IMR-90 (cell line): ENCODE results near the gene TGM2. TPM values are rescaled to one million over a fixed set of nuclear protein-coding genes. Genes with fewer than 3 reads are reported as not detected.
A peak's percentile ranks its signal among the peaks of the same experiment; 100 is the strongest.

Experiments used
- ATAC-seq: fragments of 200-7000 bp; cut with Tn5 transposase; 2 replicates; pipeline ENCODE4 v1.9.1; 2020; ENCODE audit warnings: low read depth, mild to moderate bottlenecking, moderate library complexity
- BruUV-seq: library from RNA; stranded (reverse); fragments of 400-500 nt; replicated peaks from 2 replicates; lab custom pipeline; 2021; lab: Mats Ljungman, UMichigan
- CTCF ChIA-PET: fragments of 300-600 bp; formaldehyde crosslinking; extraction: SDS; loops from one replicate; lab custom pipeline; 2021; ENCODE audit warnings: antibody characterized with exemption; lab: Yijun Ruan, JAX
- POLR2A ChIA-PET: fragments of 300-600 bp; sonication (Branson Sonifier 250); formaldehyde crosslinking; loops from one replicate; lab custom pipeline; 2022; ENCODE audit warnings: antibody characterized with exemption; ENCODE audit not compliant: unreplicated experiment; lab: Charles Lee
- DNase-seq: peaks from one replicate; pipeline ENCODE4 v3.0.0; 2013
- H2AFZ ChIP-seq: replicated peaks from 2 replicates; pipeline ENCODE3; 2013; ENCODE audit warnings: low read length, mild to moderate bottlenecking; ENCODE audit not compliant: poor library complexity
- H2AK5ac ChIP-seq: 2 replicates; pipeline ENCODE4 v1.6.1; 2013; ENCODE audit warnings: low read depth, low read length, inconsistent platforms
- H2AK9ac ChIP-seq: replicated peaks from 2 replicates; pipeline ENCODE3; 2013; ENCODE audit warnings: mild to moderate bottlenecking, low read depth, low read length, moderate library complexity; ENCODE audit not compliant: poor library complexity
- H2BK120ac ChIP-seq: 2 replicates; pipeline ENCODE4 v1.6.1; 2013; ENCODE audit warnings: low read depth, low read length, inconsistent platforms
- H2BK15ac ChIP-seq: 3 replicates; pipeline ENCODE4 v1.6.1; 2013; ENCODE audit warnings: low read depth, low read length, inconsistent platforms
- H2BK20ac ChIP-seq: 2 replicates; pipeline ENCODE4 v1.6.1; 2013; ENCODE audit warnings: low read depth, mild to moderate bottlenecking, inconsistent platforms, low read length, moderate library complexity
- H2BK5ac ChIP-seq: 2 replicates; pipeline ENCODE4 v1.6.1; 2013; ENCODE audit warnings: mild to moderate bottlenecking, low read depth, low read length, inconsistent platforms; ENCODE audit not compliant: poor library complexity, severe bottlenecking
- H3K14ac ChIP-seq: replicated peaks from 2 replicates; pipeline ENCODE4 v1.6.1; 2013; ENCODE audit warnings: low read depth, low read length, inconsistent platforms
- H3K18ac ChIP-seq: 2 replicates; pipeline ENCODE4 v1.6.1; 2013; ENCODE audit warnings: low read depth, low read length, control low read depth
- H3K23ac ChIP-seq: 2 replicates; pipeline ENCODE4 v1.6.1; 2013; ENCODE audit warnings: low read depth, low read length, inconsistent platforms
- H3K27ac ChIP-seq: 2 replicates; pipeline ENCODE4 v1.5.1; 2013; ENCODE audit warnings: mild to moderate bottlenecking, control low read depth, low read length; ENCODE audit not compliant: insufficient read depth
- H3K27me3 ChIP-seq: 2 replicates; pipeline ENCODE4 v1.6.1; 2013; ENCODE audit warnings: low read length; ENCODE audit not compliant: control insufficient read depth, insufficient read depth
- H3K36me3 ChIP-seq: 2 replicates; pipeline ENCODE4 v1.6.1; 2013; ENCODE audit warnings: low read length, mixed read lengths; ENCODE audit not compliant: control insufficient read depth, insufficient read depth
- H3K4ac ChIP-seq: 2 replicates; pipeline ENCODE4 v1.6.1; 2013; ENCODE audit warnings: low read depth, low read length, inconsistent platforms
- H3K4me1 ChIP-seq: 2 replicates; pipeline ENCODE4 v1.6.1; 2013; ENCODE audit warnings: low read length, mixed read lengths; ENCODE audit not compliant: control insufficient read depth, insufficient read depth
- H3K4me2 ChIP-seq: 2 replicates; pipeline ENCODE4 v1.6.1; 2013; ENCODE audit warnings: low read depth, mild to moderate bottlenecking, control low read depth, low read length, moderate library complexity
- H3K4me3 ChIP-seq: 2 replicates; pipeline ENCODE4 v1.5.1; 2013; ENCODE audit warnings: low read depth, mild to moderate bottlenecking, control low read depth, low read length, moderate library complexity; ENCODE audit not compliant: insufficient read depth
- H3K56ac ChIP-seq: 2 replicates; pipeline ENCODE4 v1.6.1; 2013; ENCODE audit warnings: low read length, inconsistent platforms; ENCODE audit not compliant: insufficient read depth; ENCODE audit errors: extremely low read depth
- H3K79me1 ChIP-seq, 2 experiments: 2 replicates each; pipeline ENCODE4 v1.6.1; 2013; ENCODE audit warnings: low read length in 2 of 2, inconsistent platforms in 1 of 2, low read depth in 1 of 2
- H3K9ac ChIP-seq: 2 replicates; pipeline ENCODE4 v1.6.1; 2013; ENCODE audit warnings: low read depth, low read length, control low read depth
- H3K9me1 ChIP-seq: 2 replicates; pipeline ENCODE4 v1.6.1; 2013; ENCODE audit warnings: low read length, inconsistent platforms; ENCODE audit not compliant: insufficient read depth
- H3K9me3 ChIP-seq: 2 replicates; pipeline ENCODE4 v1.6.1; 2013; ENCODE audit warnings: low read length; ENCODE audit not compliant: control insufficient read depth, insufficient read depth
- H4K20me1 ChIP-seq: 2 replicates; pipeline ENCODE4 v1.6.1; 2013; ENCODE audit warnings: low read length, inconsistent platforms; ENCODE audit not compliant: insufficient read depth
- H4K5ac ChIP-seq: 2 replicates; pipeline ENCODE4 v1.6.1; 2013; ENCODE audit warnings: mild to moderate bottlenecking, low read depth, low read length, control low read depth
- H4K8ac ChIP-seq, 2 experiments: 2 replicates each; pipeline ENCODE4 v1.6.1; 2013; ENCODE audit warnings: low read depth in 2 of 2, low read length in 2 of 2, control low read depth in 1 of 2, inconsistent platforms in 1 of 2
- H4K91ac ChIP-seq: 2 replicates; pipeline ENCODE4 v1.6.1; 2013; ENCODE audit warnings: low read depth, low read length, inconsistent platforms; ENCODE audit not compliant: insufficient read depth
- BHLHE40 ChIP-seq: fragments of 150-350 bp; IDR thresholded peaks from 2 replicates; pipeline ENCODE4 v1.6.1; 2016; ENCODE audit warnings: mild to moderate bottlenecking, low read depth, low read length
- CEBPB ChIP-seq: IDR thresholded peaks from 2 replicates; pipeline ENCODE4 v1.6.1; 2012; ENCODE audit warnings: low read depth, low read length, improper control_type of control experiment
- CHD1 ChIP-seq: IDR thresholded peaks from 2 replicates; pipeline ENCODE4 v1.6.1; 2012; ENCODE audit warnings: low read depth, low read length, improper control_type of control experiment
- CTCF ChIP-seq: conservative IDR thresholded peaks from 2 replicates; pipeline ENCODE4 v1.5.1; 2012; ENCODE audit warnings: mild to moderate bottlenecking, low read depth, low read length, improper control_type of control experiment
- MAFK ChIP-seq: IDR thresholded peaks from 2 replicates; pipeline ENCODE4 v1.6.1; 2012; ENCODE audit warnings: low read depth, low read length, improper control_type of control experiment
- MAZ ChIP-seq: IDR thresholded peaks from 2 replicates; pipeline ENCODE4 v1.6.1; 2012; ENCODE audit warnings: low read depth, mild to moderate bottlenecking, low read length, improper control_type of control experiment, moderate library complexity, borderline replicate concordance
- MXI1 ChIP-seq: IDR thresholded peaks from 2 replicates; pipeline ENCODE4 v1.6.1; 2012; ENCODE audit warnings: low read depth, mild to moderate bottlenecking, low read length, moderate library complexity, borderline replicate concordance
- POLR2A ChIP-seq: IDR thresholded peaks from 2 replicates; pipeline ENCODE4 v1.6.1; 2012; ENCODE audit warnings: mild to moderate bottlenecking, low read depth, low read length
- RAD21 ChIP-seq: IDR thresholded peaks from 2 replicates; pipeline ENCODE4 v1.6.1; 2012; ENCODE audit warnings: low read length, improper control_type of control experiment
- RCOR1 ChIP-seq: IDR thresholded peaks from 2 replicates; pipeline ENCODE4 v1.6.1; 2012; ENCODE audit warnings: mild to moderate bottlenecking, low read length, improper control_type of control experiment; ENCODE audit not compliant: insufficient replicate concordance
- WGBS, 2 experiments: methylation state at CpG; one replicate each; pipeline versions ENCODE4 v1.1.5 to v1.1.7; 2013; ENCODE audit warnings: missing lambda C conversion rate in 2 of 2; ENCODE audit not compliant: insufficient read length in 1 of 2; ENCODE audit errors: extremely low coverage in 2 of 2; 5-methylcytosine and 5-hydroxymethylcytosine counted together
- dilution Hi-C: fragments of 300-500 bp; cut with HindIII; formaldehyde crosslinking; loops from one replicate; pipeline ENCODE4 v1.14.3; 2018; ENCODE audit warnings: low sequenced_read_pairs; ENCODE audit not compliant: unreplicated experiment
- in situ Hi-C: fragments of 300-500 bp; cut with MboI; formaldehyde crosslinking; loops from 3 replicates; pipeline ENCODE4 v1.14.3; 2019; ENCODE audit warnings: low sequenced_read_pairs, inconsistent platforms, mixed read lengths
- intact Hi-C: fragments of 100-400 bp; cut with micrococcal nuclease; formaldehyde crosslinking; loops from 2 replicates; pipeline ENCODE4 v1.10.0; 2022
- polyA plus RNA-seq, 3 experiments: library from polyadenylated mRNA; depleted of rRNA; stranded (reverse); fragments of >200 nt; gene quantifications; 2 replicates each; pipeline ENCODE4 v1.2.3, GENCODE V29; 2012; ENCODE audit warnings: low replicate concordance in 1 of 3
- total RNA-seq: library from RNA; depleted of rRNA; stranded (reverse); fragments of >200 nt; gene quantifications from 2 replicates; pipeline ENCODE4 v1.2.3, GENCODE V29; 2012
- TF ChIP-seq, protein P1 (sequence below): fragments of 150-350 bp; IDR thresholded peaks from 2 replicates; pipeline ENCODE4 v1.6.1; 2016; ENCODE audit warnings: low read depth, mild to moderate bottlenecking, low read length, moderate library complexity, borderline replicate concordance
- TF ChIP-seq, protein P2 (sequence below): fragments of 150-350 bp; IDR thresholded peaks from 2 replicates; pipeline ENCODE4 v1.6.1; 2017; ENCODE audit warnings: mild to moderate bottlenecking, antibody characterized with exemption, low read length, low read depth

Gene TGM2
- total and polyA plus RNA-seq, 2 of the 4 experiments (the other 2 are of a cell fraction), result 239 to 268 TPM

GRCh38 chr20:38090061-38090460, 75.0 kb downstream of the TGM2 start:
- Histone ChIP-seq H3K36me3 (peaks cover 20% of the 10 kb centered on the region), H3K79me1 (peaks cover 29 to 72% of the 10 kb centered on the region in 2 experiments), H3K4ac (peak overlapping the region; percentile 26), H3K4me3 (no peak overlapping the region), H3K18ac (no peak overlapping the region), H2AFZ (no peak overlapping the region), H2BK20ac (no peak overlapping the region), H3K4me1 (peaks cover 32% of the 10 kb centered on the region), H4K5ac (no peak overlapping the region), H4K8ac (no peak overlapping the region), H2AK5ac (no peak overlapping the region), H2BK5ac (no peak overlapping the region), H4K20me1 (no peaks in the 10 kb centered on the region), H3K4me2 (no peak overlapping the region), H2BK120ac (peak overlapping the region; percentile 9; the same call in 1 of the 2 replicates), H4K91ac (no peak overlapping the region), H3K56ac (no peak overlapping the region), H3K14ac (no peak overlapping the region), H3K9ac (no peak overlapping the region), H3K23ac (no peak overlapping the region), H3K27me3 (no peaks in the 10 kb centered on the region), H3K9me1 (peaks cover 35% of the 10 kb centered on the region), H3K9me3 (no peaks in the 10 kb centered on the region), H2BK15ac (no peak overlapping the region), H3K27ac (no peak overlapping the region), H2AK9ac (no peak overlapping the region)
- no peak for ATAC-seq
- in situ Hi-C loops (no loop called here), intact Hi-C loops (no loop called here), dilution Hi-C loops (no loop called here)
- DNase-seq, result no peak
- 76% methylated on average over 6 of the region's 7 CpGs; no CpG with 5 or more reads in 1 of the 2 experiments for WGBS, 2 experiments
- TF ChIP-seq CEBPB (no peak), RAD21 (no peak), POLR2A (no peak), RCOR1 (no peak), CHD1 (no peak), MAFK (no peak), MAZ (no peak), MXI1 (no peak), BHLHE40 (no peak), CTCF (no peak)
- TF ChIP-seq, protein P1, sequence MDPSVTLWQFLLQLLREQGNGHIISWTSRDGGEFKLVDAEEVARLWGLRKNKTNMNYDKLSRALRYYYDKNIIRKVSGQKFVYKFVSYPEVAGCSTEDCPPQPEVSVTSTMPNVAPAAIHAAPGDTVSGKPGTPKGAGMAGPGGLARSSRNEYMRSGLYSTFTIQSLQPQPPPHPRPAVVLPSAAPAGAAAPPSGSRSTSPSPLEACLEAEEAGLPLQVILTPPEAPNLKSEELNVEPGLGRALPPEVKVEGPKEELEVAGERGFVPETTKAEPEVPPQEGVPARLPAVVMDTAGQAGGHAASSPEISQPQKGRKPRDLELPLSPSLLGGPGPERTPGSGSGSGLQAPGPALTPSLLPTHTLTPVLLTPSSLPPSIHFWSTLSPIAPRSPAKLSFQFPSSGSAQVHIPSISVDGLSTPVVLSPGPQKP, result no peak
- TF ChIP-seq, protein P2, sequence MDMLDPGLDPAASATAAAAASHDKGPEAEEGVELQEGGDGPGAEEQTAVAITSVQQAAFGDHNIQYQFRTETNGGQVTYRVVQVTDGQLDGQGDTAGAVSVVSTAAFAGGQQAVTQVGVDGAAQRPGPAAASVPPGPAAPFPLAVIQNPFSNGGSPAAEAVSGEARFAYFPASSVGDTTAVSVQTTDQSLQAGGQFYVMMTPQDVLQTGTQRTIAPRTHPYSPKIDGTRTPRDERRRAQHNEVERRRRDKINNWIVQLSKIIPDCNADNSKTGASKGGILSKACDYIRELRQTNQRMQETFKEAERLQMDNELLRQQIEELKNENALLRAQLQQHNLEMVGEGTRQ, result no peak
- ChIA-PET POLR2A (interaction anchor here (0.6 kb wide), 1 partner anchor 10 kb away, joined by 3 read pairs; no protein-coding TSS in a partner anchor), CTCF (no interaction called here)
- no TSS peak for BruUV-seq
